K562 (cell line): ENCODE results near the gene OBSCN. TPM values are rescaled to one million over a fixed set of nuclear protein-coding genes. Genes with fewer than 3 reads are reported as not detected.

Experiments
- HOXB6 ChIP-seq: fragments of 250-450 bp; sonication (Bioruptor Pico); IDR thresholded peaks from 2 replicates; pipeline ENCODE4 v1.5.1; 2022; ENCODE audit warnings: mild to moderate bottlenecking, borderline replicate concordance
- KDM2B ChIP-seq: fragments of 250-450 bp; sonication (Bioruptor Pico); IDR thresholded peaks from 2 replicates; pipeline ENCODE4 v1.8.0; 2021; ENCODE audit warnings: mild to moderate bottlenecking, moderate library complexity
- MTA1 ChIP-seq: fragments of 450-650 bp; IDR thresholded peaks from 2 replicates; pipeline ENCODE4 v1.6.1; 2017; ENCODE audit warnings: borderline replicate concordance
- NCOA1 ChIP-seq: fragments of 450-650 bp; IDR thresholded peaks from 2 replicates; pipeline ENCODE4 v1.6.1; 2016; ENCODE audit warnings: low read depth
- PML ChIP-seq: IDR thresholded peaks from 2 replicates; pipeline ENCODE4 v1.6.1; 2012; ENCODE audit warnings: low read length, inconsistent platforms
- POLR2H ChIP-seq: IDR thresholded peaks from 2 replicates; pipeline ENCODE4 v1.6.1; 2016; ENCODE audit warnings: missing genetic modification characterization, low read depth, mild to moderate bottlenecking, control low read depth, missing compliant biosample characterization, moderate library complexity
- U2AF2 ChIP-seq: fragments of 200-400 bp; formaldehyde crosslinking; optimal IDR thresholded peaks from 2 replicates; pipeline ENCODE3; 2017; ENCODE audit warnings: low read depth, mild to moderate bottlenecking, low read length
- ZKSCAN1 ChIP-seq: fragments of 150-350 bp; IDR thresholded peaks from 2 replicates; pipeline ENCODE4 v1.6.1; 2016; ENCODE audit warnings: low read depth, low read length
- polyA plus RNA-seq, 8 experiments: library from polyadenylated mRNA; depleted of rRNA in 4 of 8; stranded (reverse) in 5 of 8; unstranded in 3 of 8; fragments of >200 nt; fragmentation: Nextera tagmentation in 2 of 8; fragmentation: Illumina TruSeq in 1 of 8; extraction: Ambion mirVana in 2 of 8; extraction: Trizol in 1 of 8; gene quantifications; 2 replicates each; pipeline versions ENCODE4 v1.2.1 to v1.2.3, GENCODE V29; 2011 to 2014; ENCODE audit warnings: inconsistent platforms in 1 of 8, missing spikeins in 1 of 8
- total RNA-seq, 7 experiments: library from RNA; depleted of rRNA in 6 of 7; stranded (reverse); fragments of >200 nt in 6 of 7; fragmentation: Illumina TruSeq in 2 of 7; extraction: Trizol in 2 of 7; gene quantifications; 2 replicates each; pipeline versions ENCODE4 v1.2.1 to v1.2.3, GENCODE V29; 2011 to 2021; ENCODE audit warnings: low replicate concordance in 1 of 7
- TF ChIP-seq, protein P1 (sequence below): IDR thresholded peaks from 3 replicates; pipeline ENCODE4 v1.6.1; 2011; ENCODE audit warnings: borderline replicate concordance, mild to moderate bottlenecking, moderate library complexity; ENCODE audit not compliant: insufficient read length; ENCODE audit errors: extremely low read depth
- TF ChIP-seq, protein P2 (sequence below): fragments of 200-800 bp; sonication (Bioruptor generic); IDR thresholded peaks from 2 replicates; pipeline ENCODE4 v1.6.1; 2016; ENCODE audit warnings: missing genetic modification characterization, missing compliant biosample characterization
- TF ChIP-seq, protein P3 (sequence below): fragments of 250-450 bp; sonication (Bioruptor Pico); IDR thresholded peaks from 2 replicates; pipeline ENCODE4 v1.8.0; 2021; ENCODE audit warnings: moderate library complexity, mild to moderate bottlenecking, inconsistent platforms
- TF ChIP-seq, protein P4 (sequence below): fragments of 200-400 bp; formaldehyde crosslinking; IDR thresholded peaks from 2 replicates; pipeline ENCODE4 v1.6.1; 2017; ENCODE audit warnings: mild to moderate bottlenecking, low read depth, low read length, moderate library complexity
- TF ChIP-seq, protein P5 (sequence below): IDR thresholded peaks from 2 replicates; pipeline ENCODE4 v1.6.1; 2012; ENCODE audit warnings: low read depth, low read length, improper control_type of control experiment, borderline replicate concordance

OBSCN gene
- total and polyA plus RNA-seq, 9 of the 15 experiments (the other 6 are each of a cell fraction or from before 2014, with no cell fraction given) = 0.18 to 19.7 (median 3.6) TPM

DNA sequence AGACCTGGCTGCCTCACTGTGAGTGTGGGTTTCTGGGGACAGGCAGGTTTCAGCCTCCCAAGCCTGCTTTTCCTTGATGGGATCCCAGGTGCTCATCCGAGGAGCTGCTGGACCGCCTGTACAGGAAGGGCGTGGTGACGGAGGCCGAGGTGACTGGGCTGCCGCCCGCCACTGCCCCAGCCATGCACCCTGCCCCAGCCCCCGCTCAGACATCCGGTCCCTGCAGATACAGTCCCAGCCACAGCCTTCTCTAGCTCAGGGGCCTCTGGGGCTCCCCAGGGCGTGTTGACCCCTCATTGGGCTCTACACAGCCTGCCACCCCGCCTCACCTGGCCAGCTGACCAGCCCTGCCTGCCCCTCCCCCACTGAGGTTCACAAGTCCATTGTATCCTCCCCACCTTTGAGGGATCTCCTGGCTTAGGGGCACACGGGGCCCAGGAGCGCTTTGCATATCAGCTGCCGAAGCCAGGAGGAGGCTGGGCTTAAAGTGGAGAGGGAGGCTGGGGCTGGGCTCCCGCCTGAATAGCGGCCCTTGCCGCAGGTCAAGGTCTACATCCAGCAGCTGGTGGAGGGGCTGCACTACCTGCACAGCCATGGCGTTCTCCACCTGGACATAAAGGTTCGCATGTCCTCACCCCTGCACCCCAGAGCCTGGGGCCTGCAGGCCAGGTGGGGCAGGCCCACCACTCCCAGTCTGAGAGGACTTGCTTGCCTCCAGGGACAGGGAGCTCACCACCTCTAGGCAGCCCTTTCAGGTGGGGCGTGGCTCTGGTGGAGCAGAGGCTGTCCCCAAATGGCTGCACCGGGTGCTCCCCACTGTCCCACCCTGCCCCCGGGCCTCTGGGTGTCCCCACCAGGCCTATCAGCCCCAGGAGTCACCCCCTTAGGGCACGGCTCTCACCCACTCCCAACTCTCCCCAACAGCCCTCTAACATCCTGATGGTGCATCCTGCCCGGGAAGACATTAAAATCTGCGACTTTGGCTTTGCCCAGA is 160.3 kb downstream of the OBSCN start (continued):
- TF ChIP-seq, protein P1, sequence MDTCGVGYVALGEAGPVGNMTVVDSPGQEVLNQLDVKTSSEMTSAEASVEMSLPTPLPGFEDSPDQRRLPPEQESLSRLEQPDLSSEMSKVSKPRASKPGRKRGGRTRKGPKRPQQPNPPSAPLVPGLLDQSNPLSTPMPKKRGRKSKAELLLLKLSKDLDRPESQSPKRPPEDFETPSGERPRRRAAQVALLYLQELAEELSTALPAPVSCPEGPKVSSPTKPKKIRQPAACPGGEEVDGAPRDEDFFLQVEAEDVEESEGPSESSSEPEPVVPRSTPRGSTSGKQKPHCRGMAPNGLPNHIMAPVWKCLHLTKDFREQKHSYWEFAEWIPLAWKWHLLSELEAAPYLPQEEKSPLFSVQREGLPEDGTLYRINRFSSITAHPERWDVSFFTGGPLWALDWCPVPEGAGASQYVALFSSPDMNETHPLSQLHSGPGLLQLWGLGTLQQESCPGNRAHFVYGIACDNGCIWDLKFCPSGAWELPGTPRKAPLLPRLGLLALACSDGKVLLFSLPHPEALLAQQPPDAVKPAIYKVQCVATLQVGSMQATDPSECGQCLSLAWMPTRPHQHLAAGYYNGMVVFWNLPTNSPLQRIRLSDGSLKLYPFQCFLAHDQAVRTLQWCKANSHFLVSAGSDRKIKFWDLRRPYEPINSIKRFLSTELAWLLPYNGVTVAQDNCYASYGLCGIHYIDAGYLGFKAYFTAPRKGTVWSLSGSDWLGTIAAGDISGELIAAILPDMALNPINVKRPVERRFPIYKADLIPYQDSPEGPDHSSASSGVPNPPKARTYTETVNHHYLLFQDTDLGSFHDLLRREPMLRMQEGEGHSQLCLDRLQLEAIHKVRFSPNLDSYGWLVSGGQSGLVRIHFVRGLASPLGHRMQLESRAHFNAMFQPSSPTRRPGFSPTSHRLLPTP = no peak
- TF ChIP-seq, protein P2, sequence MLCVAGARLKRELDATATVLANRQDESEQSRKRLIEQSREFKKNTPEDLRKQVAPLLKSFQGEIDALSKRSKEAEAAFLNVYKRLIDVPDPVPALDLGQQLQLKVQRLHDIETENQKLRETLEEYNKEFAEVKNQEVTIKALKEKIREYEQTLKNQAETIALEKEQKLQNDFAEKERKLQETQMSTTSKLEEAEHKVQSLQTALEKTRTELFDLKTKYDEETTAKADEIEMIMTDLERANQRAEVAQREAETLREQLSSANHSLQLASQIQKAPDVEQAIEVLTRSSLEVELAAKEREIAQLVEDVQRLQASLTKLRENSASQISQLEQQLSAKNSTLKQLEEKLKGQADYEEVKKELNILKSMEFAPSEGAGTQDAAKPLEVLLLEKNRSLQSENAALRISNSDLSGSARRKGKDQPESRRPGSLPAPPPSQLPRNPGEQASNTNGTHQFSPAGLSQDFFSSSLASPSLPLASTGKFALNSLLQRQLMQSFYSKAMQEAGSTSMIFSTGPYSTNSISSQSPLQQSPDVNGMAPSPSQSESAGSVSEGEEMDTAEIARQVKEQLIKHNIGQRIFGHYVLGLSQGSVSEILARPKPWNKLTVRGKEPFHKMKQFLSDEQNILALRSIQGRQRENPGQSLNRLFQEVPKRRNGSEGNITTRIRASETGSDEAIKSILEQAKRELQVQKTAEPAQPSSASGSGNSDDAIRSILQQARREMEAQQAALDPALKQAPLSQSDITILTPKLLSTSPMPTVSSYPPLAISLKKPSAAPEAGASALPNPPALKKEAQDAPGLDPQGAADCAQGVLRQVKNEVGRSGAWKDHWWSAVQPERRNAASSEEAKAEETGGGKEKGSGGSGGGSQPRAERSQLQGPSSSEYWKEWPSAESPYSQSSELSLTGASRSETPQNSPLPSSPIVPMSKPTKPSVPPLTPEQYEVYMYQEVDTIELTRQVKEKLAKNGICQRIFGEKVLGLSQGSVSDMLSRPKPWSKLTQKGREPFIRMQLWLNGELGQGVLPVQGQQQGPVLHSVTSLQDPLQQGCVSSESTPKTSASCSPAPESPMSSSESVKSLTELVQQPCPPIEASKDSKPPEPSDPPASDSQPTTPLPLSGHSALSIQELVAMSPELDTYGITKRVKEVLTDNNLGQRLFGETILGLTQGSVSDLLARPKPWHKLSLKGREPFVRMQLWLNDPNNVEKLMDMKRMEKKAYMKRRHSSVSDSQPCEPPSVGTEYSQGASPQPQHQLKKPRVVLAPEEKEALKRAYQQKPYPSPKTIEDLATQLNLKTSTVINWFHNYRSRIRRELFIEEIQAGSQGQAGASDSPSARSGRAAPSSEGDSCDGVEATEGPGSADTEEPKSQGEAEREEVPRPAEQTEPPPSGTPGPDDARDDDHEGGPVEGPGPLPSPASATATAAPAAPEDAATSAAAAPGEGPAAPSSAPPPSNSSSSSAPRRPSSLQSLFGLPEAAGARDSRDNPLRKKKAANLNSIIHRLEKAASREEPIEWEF = no peak
- TF ChIP-seq ZKSCAN1 (0 out of 2 replicates have a peak, but pooled peaks have one; percentile 33), POLR2H (tag) (no peak), NCOA1 (peak; percentile 67; the same call in 1 of the 2 replicates), PML (no peak), U2AF2 (no peak), MTA1 (no peak), HOXB6 (CRISPR knock-in tag) (no peak), KDM2B (CRISPR knock-in tag) (no peak)
- TF ChIP-seq, protein P3, sequence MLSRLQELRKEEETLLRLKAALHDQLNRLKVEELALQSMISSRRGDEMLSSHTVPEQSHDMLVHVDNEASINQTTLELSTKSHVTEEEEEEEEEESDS (CRISPR knock-in tag) = no peak
- TF ChIP-seq, protein P4, sequence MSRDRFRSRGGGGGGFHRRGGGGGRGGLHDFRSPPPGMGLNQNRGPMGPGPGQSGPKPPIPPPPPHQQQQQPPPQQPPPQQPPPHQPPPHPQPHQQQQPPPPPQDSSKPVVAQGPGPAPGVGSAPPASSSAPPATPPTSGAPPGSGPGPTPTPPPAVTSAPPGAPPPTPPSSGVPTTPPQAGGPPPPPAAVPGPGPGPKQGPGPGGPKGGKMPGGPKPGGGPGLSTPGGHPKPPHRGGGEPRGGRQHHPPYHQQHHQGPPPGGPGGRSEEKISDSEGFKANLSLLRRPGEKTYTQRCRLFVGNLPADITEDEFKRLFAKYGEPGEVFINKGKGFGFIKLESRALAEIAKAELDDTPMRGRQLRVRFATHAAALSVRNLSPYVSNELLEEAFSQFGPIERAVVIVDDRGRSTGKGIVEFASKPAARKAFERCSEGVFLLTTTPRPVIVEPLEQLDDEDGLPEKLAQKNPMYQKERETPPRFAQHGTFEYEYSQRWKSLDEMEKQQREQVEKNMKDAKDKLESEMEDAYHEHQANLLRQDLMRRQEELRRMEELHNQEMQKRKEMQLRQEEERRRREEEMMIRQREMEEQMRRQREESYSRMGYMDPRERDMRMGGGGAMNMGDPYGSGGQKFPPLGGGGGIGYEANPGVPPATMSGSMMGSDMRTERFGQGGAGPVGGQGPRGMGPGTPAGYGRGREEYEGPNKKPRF = no peak
- TF ChIP-seq, protein P5, sequence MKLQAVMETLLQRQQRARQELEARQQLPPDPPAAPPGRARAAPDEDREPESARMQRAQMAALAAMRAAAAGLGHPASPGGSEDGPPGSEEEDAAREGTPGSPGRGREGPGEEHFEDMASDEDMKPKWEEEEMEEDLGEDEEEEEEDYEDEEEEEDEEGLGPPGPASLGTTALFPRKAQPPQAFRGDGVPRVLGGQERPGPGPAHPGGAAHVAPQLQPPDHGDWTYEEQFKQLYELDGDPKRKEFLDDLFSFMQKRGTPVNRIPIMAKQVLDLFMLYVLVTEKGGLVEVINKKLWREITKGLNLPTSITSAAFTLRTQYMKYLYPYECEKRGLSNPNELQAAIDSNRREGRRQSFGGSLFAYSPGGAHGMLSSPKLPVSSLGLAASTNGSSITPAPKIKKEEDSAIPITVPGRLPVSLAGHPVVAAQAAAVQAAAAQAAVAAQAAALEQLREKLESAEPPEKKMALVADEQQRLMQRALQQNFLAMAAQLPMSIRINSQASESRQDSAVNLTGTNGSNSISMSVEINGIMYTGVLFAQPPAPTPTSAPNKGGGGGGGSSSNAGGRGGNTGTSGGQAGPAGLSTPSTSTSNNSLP = no peak
